ENCODE measurements around the gene MLLT10.
"Not testable (repeated sequence)": the region's sequence is repeated elsewhere in the genome, so short reads cannot be mapped to it uniquely, and the experiment has no call there.

DNA sequence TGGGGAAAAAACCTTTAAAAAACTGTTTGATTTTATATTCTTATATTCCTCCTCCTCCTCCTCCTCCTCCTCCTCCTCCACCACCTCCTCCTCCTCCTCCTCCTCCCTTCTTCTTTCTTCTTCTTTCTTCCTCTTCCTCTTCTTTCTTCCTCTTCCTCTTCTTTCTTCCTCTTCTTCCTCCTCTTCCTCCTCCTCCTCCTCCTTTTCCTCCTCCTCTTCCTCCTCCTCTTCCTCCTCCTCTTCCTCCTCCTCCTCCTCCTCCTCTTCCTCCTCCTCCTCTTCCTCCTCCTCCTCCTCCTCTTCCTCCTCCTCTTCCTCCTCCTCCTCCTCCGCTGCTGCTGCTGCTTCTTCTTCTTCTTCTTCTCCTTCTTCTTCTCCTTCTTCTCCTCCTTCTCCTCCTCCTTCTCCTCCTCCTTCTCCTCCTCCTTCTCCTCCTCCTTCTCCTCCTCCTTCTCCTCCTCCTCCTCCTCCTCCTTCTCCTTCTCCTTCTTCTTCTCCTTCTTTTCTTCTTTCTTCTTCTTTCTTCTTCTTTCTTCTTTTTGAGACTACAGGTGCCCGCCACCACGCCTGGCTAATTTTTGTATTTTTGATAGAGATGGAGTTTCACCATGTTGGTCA, 183.5 kb downstream of the MLLT10 start:
- TF ChIP-seq EZH2phosphoT487 (IDR thresholded peaks at IDR 0.05; ENCODE audit: borderline replicate concordance); CTCF (IDR thresholded peaks at IDR 0.05 in 2 of 3, conservative IDR thresholded peaks at IDR 0.05 in 1 of 3; ENCODE audit: borderline replicate concordance in 1 of 3, insufficient read depth in 1 of 3, low read depth in 2 of 3, low read length in 2 of 3); RAD21 (IDR thresholded peaks at IDR 0.05; ENCODE audit: low read depth); SIN3A (IDR thresholded peaks at IDR 0.05; ENCODE audit: low read depth); POLR2AphosphoS5 (IDR thresholded peaks at IDR 0.05; ENCODE audit: low read depth, low read length); REST (IDR thresholded peaks at IDR 0.05; ENCODE audit: low read depth); JUND (IDR thresholded peaks at IDR 0.05); POLR2A (IDR thresholded peaks at IDR 0.05; ENCODE audit: borderline replicate concordance, extremely low read depth, insufficient read depth, insufficient read length); EZH2 (IDR thresholded peaks at IDR 0.05); ZFX (IDR thresholded peaks at IDR 0.05); FOSL1 (IDR thresholded peaks at IDR 0.05; ENCODE audit: low read depth): not testable (repeated sequence)
- TF ChIP-seq, protein P1, sequence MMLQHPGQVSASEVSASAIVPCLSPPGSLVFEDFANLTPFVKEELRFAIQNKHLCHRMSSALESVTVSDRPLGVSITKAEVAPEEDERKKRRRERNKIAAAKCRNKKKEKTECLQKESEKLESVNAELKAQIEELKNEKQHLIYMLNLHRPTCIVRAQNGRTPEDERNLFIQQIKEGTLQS (IDR thresholded peaks at IDR 0.05), result not testable (repeated sequence)
- TF ChIP-seq, protein P2, sequence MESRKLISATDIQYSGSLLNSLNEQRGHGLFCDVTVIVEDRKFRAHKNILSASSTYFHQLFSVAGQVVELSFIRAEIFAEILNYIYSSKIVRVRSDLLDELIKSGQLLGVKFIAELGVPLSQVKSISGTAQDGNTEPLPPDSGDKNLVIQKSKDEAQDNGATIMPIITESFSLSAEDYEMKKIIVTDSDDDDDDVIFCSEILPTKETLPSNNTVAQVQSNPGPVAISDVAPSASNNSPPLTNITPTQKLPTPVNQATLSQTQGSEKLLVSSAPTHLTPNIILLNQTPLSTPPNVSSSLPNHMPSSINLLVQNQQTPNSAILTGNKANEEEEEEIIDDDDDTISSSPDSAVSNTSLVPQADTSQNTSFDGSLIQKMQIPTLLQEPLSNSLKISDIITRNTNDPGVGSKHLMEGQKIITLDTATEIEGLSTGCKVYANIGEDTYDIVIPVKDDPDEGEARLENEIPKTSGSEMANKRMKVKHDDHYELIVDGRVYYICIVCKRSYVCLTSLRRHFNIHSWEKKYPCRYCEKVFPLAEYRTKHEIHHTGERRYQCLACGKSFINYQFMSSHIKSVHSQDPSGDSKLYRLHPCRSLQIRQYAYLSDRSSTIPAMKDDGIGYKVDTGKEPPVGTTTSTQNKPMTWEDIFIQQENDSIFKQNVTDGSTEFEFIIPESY (IDR thresholded peaks at IDR 0.05; ENCODE audit: extremely low read depth, insufficient replicate concordance, low read length), result not testable (repeated sequence)
